Spinal cord (tissue), 10 donors: ENCODE measurements around the gene TTC4. TPM values are rescaled to one million over a fixed set of nuclear protein-coding genes. Genes with fewer than 3 reads are reported as not detected.

Experiments used
- DNase-seq, 6 donors: peaks; one replicate each; pipeline versions ENCODE4 v3.0.0 to v3.0.0-alpha.2; 2013 to 2015; ENCODE audit warnings: low spot score in 6 of 6, low read depth in 4 of 6
- H3K27ac ChIP-seq: one replicate; pipeline ENCODE4 v1.5.1; 2013; ENCODE audit warnings: low read depth, low read length, control low read depth
- H3K27me3 ChIP-seq: one replicate; pipeline ENCODE4 v1.6.1; 2013; ENCODE audit warnings: low read length; ENCODE audit not compliant: control insufficient read depth, insufficient read depth
- H3K36me3 ChIP-seq: one replicate; pipeline ENCODE4 v1.6.1; 2013; ENCODE audit warnings: low read length; ENCODE audit not compliant: control insufficient read depth, insufficient read depth
- H3K4me1 ChIP-seq: one replicate; pipeline ENCODE4 v1.6.1; 2013; ENCODE audit warnings: low read length; ENCODE audit not compliant: control insufficient read depth, insufficient read depth
- H3K4me3 ChIP-seq: one replicate; pipeline ENCODE4 v1.5.1; 2013; ENCODE audit warnings: low read depth, low read length, control low read depth
- H3K9me3 ChIP-seq: one replicate; pipeline ENCODE4 v1.6.1; 2013; ENCODE audit warnings: low read length; ENCODE audit not compliant: control insufficient read depth, insufficient read depth
- WGBS: methylation state at CpG from one replicate; pipeline ENCODE4 v1.1.5; 2013; ENCODE audit warnings: missing lambda C conversion rate; ENCODE audit not compliant: insufficient coverage; 5-methylcytosine and 5-hydroxymethylcytosine counted together
- polyA plus RNA-seq, 2 donors: library from polyadenylated mRNA; unstranded; fragments of 120-200 nt; gene quantifications; one replicate each; pipeline ENCODE4 v1.2.1, GENCODE V29; 2013; ENCODE audit not compliant: insufficient read length in 2 of 2
- total RNA-seq, 2 donors: library from RNA; depleted of rRNA in 1 of 2; stranded (reverse); fragments of 120-200 nt in 1 of 2; fragments of >200 nt in 1 of 2; gene quantifications; one replicate each; pipeline versions ENCODE4 v1.2.3 to v1.2.4, GENCODE V29; 2013 to 2014
- donor health status: healthy.

Gene TTC4
- total and polyA plus RNA-seq, 4 donors: 19.7 to 27.9 (median 25.8) TPM

- Histone ChIP-seq H3K27ac (no peak overlapping the region), H3K9me3 (no peaks in the 10 kb centered on the region), H3K36me3 (no peaks in the 10 kb centered on the region), H3K4me1 (peaks cover 16% of the 10 kb centered on the region), H3K4me3 (no peak overlapping the region), H3K27me3 (peaks cover 7% of the 10 kb centered on the region)
- 90% methylated on average over 3 of the region's 8 CpGs for WGBS
- DNase-seq: no peak
Measured at GRCh38 chr1:54786778-54787177, 71.1 kb downstream of the TTC4 start.

- peaks cover 2% of the 10 kb centered on the region for H3K9me3 ChIP-seq
- no peaks in the 10 kb centered on the region for H3K27me3 ChIP-seq
- H3K4me1 ChIP-seq: peaks cover 23% of the 10 kb centered on the region
- no peak overlapping the region for H3K27ac ChIP-seq
- no peak for DNase-seq
- no peak overlapping the region for H3K4me3 ChIP-seq
- WGBS: 72% methylated on average over 8 of the region's 11 CpGs
- no peaks in the 10 kb centered on the region for H3K36me3 ChIP-seq
Measured at GRCh38 chr1:54787604-54788003, 71.9 kb downstream of the TTC4 start.

GRCh38 chr1:54788459-54788858, 72.8 kb downstream of the TTC4 start:
- H3K4me3 ChIP-seq: no peak overlapping the region
- DNase-seq: peak in 1 of 6 donors; percentile 75
- peaks cover 30% of the 10 kb centered on the region for H3K4me1 ChIP-seq
- peaks cover 2% of the 10 kb centered on the region for H3K9me3 ChIP-seq
- H3K27ac ChIP-seq: no peak overlapping the region
- H3K27me3 ChIP-seq: no peaks in the 10 kb centered on the region
- H3K36me3 ChIP-seq: no peaks in the 10 kb centered on the region
- WGBS: no CpG with 5 or more reads among the region's 5 CpGs

- DNase-seq: peak in 1 of 6 donors; percentile 50
- no peaks in the 10 kb centered on the region for H3K36me3 ChIP-seq
- H3K4me1 ChIP-seq: peaks cover 39% of the 10 kb centered on the region
- no peaks in the 10 kb centered on the region for H3K27me3 ChIP-seq
- 84% methylated on average over 7 of the region's 13 CpGs for WGBS
- H3K4me3 ChIP-seq: no peak overlapping the region
- peaks cover 2% of the 10 kb centered on the region for H3K9me3 ChIP-seq
- H3K27ac ChIP-seq: no peak overlapping the region
Measured at GRCh38 chr1:54791880-54792522, 76.3 kb downstream of the TTC4 start.

Other genes starting within 250 kb of the TTC4 start
- gene ACOT11, start 167.6 kb upstream of the TTC4 start, total RNA-seq: 10 to 100 TPM in 1 of 2 donors, 1 to 10 TPM in 1; 8.8 to 19.7 TPM
- gene ACOT11, start 167.6 kb upstream of the TTC4 start, polyA plus RNA-seq: 1 to 10 TPM; 3.6 to 7.5 TPM
- not detected for gene FAM151A, start 92.3 kb upstream of the TTC4 start, total RNA-seq
- under 1 TPM; 0.22 to 0.98 TPM for gene FAM151A, start 92.3 kb upstream of the TTC4 start, polyA plus RNA-seq
- gene MROH7, start 74.1 kb upstream of the TTC4 start, total RNA-seq: 10 to 100 TPM in 1 of 2 donors, 1 to 10 TPM in 1; 3.6 to 10.1 TPM
- 1 to 10 TPM; 3.8 to 9.3 TPM for gene MROH7, start 74.1 kb upstream of the TTC4 start, polyA plus RNA-seq
- 1 to 10 TPM; 4.0 to 7.5 TPM for gene PARS2, start 48.7 kb downstream of the TTC4 start, total RNA-seq
- gene PARS2, start 48.7 kb downstream of the TTC4 start, polyA plus RNA-seq: 1 to 10 TPM; 5.1 to 5.6 TPM
- 1 to 10 TPM in 1 of 2 donors, under 1 TPM in 1; 0.59 to 1.2 TPM for gene TTC22, start 85.5 kb downstream of the TTC4 start, total RNA-seq
- gene TTC22, start 85.5 kb downstream of the TTC4 start, polyA plus RNA-seq: 1 to 10 TPM; 1.4 to 2.0 TPM
- 100 to 1,000 TPM in 1 of 2 donors, 10 to 100 TPM in 1; 73.2 to 103 TPM for gene DHCR24, start 171.3 kb downstream of the TTC4 start, total RNA-seq
- 100 to 1,000 TPM; 122 to 138 TPM for gene DHCR24, start 171.3 kb downstream of the TTC4 start, polyA plus RNA-seq